C4-2B (cell line): ENCODE measurements around the gene GALNT2.

Experiments
- H3K27ac ChIP-seq: fragments of 450-650 bp; 2 replicates; pipeline ENCODE4 v1.5.1; 2017
- CTCF ChIP-seq: fragments of 450-650 bp; conservative IDR thresholded peaks from 2 replicates; pipeline ENCODE4 v1.5.1; 2017; ENCODE audit warnings: mild to moderate bottlenecking
- ZFX ChIP-seq: fragments of 450-650 bp; IDR thresholded peaks from 2 replicates; pipeline ENCODE4 v1.6.1; 2017

The GALNT2 gene

GRCh38 chr1:230174471-230175162 lies 107.6 kb downstream of the GALNT2 start:
- H3K27ac ChIP-seq, result no peak overlapping the region
- no peak for TF ChIP-seq ZFX
- no peak for TF ChIP-seq CTCF

GRCh38 chr1:230175163-230175747 lies 108.2 kb downstream of the GALNT2 start:
- H3K27ac ChIP-seq, result no peak overlapping the region
- TF ChIP-seq CTCF (no peak), ZFX (no peak)

GRCh38 chr1:230175839-230176238 lies 108.8 kb downstream of the GALNT2 start:
- TF ChIP-seq CTCF, result no peak
- no peak for TF ChIP-seq ZFX
- no peak overlapping the region for H3K27ac ChIP-seq

GRCh38 chr1:230176326-230176725 lies 109.3 kb downstream of the GALNT2 start:
- no peak overlapping the region for H3K27ac ChIP-seq
- TF ChIP-seq ZFX, result no peak
- TF ChIP-seq CTCF, result no peak

- H3K27ac ChIP-seq, result no peak overlapping the region
- TF ChIP-seq ZFX (no peak), CTCF (no peak)
These were observed 109.9 kb downstream of the GALNT2 start for GRCh38 chr1:230176871-230177411.

- no peak overlapping the region for H3K27ac ChIP-seq
- TF ChIP-seq CTCF (no peak), ZFX (no peak)
These were observed 112.2 kb downstream of the GALNT2 start for GRCh38 chr1:230179249-230179648.
